ENCODE data around the gene BAG1.

Gene BAG1

DNA sequence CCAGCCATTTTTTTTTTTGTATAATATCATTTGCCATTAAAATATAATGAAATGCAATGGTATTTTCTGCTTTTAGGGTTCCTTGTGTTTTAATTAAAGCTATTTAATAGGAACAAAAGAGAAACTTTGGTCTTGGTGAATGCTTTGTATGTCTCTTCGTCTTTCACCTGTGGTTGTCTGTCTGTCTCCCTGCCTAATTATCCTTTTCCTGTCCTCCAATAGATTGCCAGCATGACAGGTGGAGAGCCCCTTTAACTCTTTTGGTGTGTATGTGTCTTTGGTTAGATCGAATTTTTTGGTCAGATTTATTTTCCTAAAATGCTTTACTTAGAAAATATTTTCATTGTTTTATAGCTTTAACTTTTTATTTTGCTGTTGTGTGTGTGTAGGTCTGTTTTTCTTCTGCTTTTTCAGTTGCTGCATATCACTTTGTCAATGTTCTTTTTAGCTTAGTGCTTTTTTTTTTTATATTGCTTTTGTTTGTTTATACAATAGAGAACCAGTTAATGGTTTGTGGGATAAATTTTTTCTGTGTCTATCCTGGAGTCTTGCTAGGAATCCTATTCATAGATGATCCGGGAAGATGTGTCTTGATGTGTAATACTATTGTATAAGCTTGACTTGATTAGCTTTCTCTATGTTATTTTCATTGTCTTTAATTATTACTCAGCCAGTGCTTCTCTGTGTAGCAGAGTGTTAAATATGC is 8.9 kb upstream of the BAG1 start:
- no peak for DNase-seq

- no peak for DNase-seq
Observed at GRCh38 chr9:33272061-33272460, 7.6 kb upstream of the BAG1 start.

- DNase-seq: no peak
Observed at GRCh38 chr9:33270146-33270545, 5.6 kb upstream of the BAG1 start.

GRCh38 chr9:33267151-33267767 is 2.8 kb upstream of the BAG1 start:
- no peak for DNase-seq

- no peak for DNase-seq
Observed at GRCh38 chr9:33265211-33265865, 830 bp upstream of the BAG1 start.

DNA sequence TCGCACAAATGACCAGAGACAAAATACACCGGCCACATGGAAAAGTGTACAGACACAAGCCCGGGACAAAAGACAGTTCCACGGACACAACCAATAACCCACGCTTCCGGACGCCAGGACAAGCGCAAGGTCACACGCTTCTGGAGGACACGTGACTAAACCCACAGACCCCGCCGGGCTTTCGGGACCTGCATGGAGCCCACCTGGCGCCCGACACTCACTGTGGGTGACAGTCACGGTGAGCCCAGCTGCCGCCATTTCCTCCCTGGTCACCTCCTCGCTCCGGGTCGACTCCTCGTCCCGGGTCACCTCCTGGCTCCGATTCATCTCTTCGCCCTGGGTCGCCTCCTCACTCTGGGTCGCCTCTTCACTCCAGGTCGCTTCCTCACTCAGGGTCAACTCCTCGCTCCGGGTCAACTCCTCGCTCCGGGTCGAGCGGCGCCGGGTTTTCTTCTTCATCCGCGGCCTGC is 470 bp downstream of the BAG1 start:
- DNase-seq: no peak

DNA sequence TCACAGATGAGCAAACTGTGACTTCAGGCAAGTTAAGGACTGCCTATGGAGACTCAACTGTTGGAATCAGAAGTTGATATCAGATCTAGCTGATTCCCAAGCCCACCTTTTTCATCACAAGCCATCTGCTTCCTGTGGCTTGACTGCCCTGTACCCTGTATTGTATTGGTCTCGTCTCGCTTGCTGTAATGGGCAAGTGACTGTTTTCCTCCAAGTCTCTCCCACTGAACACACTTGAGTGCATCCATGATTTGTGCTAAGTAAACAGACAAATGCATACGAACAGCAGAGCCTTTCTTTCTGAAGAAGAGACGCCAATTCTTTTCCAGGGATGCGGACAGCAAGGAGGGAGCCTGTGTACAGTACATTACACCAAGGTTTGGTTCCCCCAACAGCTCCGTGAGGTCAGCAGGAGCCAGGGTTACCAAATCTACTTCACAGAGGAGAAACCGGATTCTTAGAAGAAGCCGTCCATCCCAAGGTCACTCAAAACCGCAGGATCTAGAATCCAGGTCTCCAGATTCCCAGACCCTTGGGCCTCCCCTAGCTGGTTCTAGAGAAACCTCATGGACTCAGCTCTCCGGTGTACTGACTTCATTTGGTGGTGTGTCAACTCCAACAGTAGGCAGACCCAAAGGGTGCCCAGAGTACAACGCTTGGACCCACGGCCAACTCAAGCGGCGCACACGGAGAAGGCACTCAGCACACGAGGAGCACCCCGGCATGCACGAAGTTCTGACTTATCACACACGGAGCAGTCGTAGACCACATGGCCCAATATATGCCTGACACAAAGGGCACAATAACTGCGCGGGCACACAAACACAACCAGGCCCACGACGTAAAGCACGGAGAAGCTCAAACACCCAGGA is 1.1 kb downstream of the BAG1 start:
- no peak for DNase-seq

DNA sequence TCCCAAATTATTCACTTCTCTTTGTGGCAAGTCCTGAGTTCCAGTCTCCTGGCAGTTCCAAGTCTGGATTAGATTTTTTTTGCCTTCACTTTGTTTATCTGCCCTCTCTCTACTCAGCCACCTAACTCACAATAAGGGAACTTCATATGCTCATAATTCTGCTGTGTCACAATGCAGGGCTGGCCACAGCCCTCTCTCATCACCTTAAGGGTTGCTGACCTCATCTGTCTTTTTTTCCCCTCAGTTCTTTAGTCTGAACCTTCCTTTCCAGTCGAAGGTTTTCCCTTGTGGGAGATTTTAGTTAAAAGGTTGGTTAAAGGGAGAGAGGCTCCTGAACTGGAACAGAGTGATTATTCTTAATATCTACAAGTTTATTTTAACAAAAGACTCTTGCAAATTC is 4.1 kb downstream of the BAG1 start:
- no peak for DNase-seq

- DNase-seq: no peak
Observed at GRCh38 chr9:33257276-33257675, 7.2 kb downstream of the BAG1 start.

- DNase-seq: no peak
Observed at GRCh38 chr9:33256236-33256635, 8.3 kb downstream of the BAG1 start.

- DNase-seq: no peak
Observed at GRCh38 chr9:33255471-33255870, 9.0 kb downstream of the BAG1 start.

DNA sequence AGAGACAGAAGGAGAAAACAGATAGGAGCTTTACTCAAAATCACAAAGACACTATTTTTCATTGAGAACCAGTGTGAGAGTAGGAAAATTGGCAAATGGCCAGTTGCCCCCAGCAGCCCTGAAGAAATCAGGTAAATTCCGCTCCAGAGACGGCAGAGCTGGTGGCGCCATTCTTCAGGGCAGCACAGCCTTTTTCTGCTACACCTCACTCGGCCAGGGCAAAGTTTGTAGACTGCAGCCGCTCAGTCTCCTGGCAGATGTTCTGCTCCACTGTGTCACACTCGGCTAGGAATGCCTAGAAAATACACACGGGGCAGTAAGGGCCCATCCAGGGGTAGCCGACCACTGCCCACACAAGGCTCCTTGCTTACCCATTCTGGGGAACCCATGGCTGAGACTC is 9.5 kb downstream of the BAG1 start:
- no peak for DNase-seq

- DNase-seq: no peak
Observed at GRCh38 chr9:33254211-33254610, 10.3 kb downstream of the BAG1 start.

- DNase-seq: peak; percentile 27
Observed at GRCh38 chr9:33250458-33250995, 14.0 kb downstream of the BAG1 start.

DNA sequence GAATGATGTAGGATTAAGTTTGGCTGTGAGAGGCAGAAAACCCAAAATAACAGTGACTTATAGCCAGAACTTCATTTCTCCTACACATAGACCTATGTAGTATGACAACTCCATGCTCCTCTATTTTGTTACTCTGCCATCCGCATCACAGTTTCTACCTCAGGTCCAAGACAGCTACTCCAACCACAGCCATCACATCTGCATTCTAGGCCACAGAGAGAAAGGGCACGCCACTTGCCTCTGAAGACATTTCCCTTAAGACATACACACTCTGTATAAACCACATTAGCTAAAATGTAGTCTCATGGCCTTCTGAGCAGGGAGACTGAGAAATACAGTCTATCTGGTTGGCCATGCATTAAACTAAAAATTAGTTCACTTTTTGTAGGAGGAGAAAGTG is 14.5 kb downstream of the BAG1 start:
- no peak for DNase-seq

DNA sequence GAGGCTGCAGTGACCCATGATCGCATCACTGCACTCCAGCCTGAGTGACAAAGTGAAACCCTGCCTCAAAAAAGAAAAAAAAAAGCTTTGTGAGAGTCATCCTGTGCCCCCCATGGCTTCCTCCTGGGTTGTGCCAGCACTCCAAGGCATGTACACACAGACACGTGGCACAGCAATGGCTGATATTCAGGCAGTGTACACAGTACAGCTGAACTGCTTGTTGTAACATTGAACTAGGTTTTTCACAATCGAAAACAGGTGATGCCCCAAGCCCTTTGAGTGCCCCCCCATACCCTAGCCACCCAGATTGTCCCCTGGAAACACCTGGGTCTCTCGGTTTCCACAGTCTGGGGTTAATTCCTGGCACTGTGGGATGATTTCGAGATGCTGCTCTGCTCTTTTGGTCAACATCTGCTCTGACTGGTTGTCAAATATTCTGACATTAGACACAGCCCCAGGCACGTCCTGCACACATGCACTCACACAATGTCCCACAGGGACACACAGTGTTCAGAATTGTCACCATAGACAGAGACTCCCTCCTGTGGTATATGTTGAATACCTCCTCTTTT is 15.3 kb downstream of the BAG1 start:
- no peak for DNase-seq

GRCh38 chr9:33248606-33249005 is 15.9 kb downstream of the BAG1 start:
- no peak for DNase-seq

GRCh38 chr9:33246269-33246860 is 18.1 kb downstream of the BAG1 start:
- DNase-seq: no peak

GRCh38 chr9:33245341-33245740 is 19.2 kb downstream of the BAG1 start:
- no peak for DNase-seq

DNA sequence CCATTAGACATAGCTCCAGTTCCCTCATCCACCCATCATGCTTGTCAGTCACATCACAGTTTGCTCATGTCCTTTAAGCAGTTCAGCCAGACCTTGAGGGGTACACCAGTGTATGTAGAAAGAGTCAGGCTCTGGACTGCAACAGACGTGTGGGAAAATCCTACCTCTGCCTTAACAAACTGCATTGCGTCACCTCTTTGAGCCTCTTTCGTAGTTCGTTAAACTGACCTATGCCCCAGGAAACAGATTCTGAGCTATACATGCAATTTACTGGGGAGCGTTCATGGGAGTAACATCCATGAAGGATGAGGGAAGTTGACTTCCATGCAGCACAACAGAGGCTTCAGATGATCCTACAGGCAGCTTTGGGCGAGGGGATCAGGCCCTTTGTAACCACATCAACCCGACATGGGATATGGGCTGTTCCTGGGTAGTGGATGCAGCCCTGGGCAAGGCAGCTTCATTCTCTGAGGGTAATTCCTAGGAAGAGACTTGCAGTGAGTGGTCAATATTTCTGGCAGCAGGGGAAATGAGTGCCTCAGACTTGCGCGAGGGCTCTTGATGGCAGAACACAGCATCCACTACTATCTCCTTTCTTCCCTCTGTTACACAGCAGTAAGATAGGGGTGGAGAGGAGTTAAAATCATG is 20.2 kb downstream of the BAG1 start:
- DNase-seq: no peak

GRCh38 chr9:33242609-33243134 is 21.8 kb downstream of the BAG1 start:
- no peak for DNase-seq

Data from fibroblast of upper back skin (primary cell).